Neural cell (in vitro differentiated cells): ENCODE data around the gene BTBD7. TPM values are rescaled to one million over a fixed set of nuclear protein-coding genes. Genes with fewer than 3 reads are reported as not detected.

Experiments
- H2AFZ ChIP-seq: fragments of 200-600, 300-800 bp; sonication (generic), shearing (Covaris generic); 2 replicates; pipeline ENCODE4 v1.6.0; 2014; ENCODE audit warnings: low read depth, mild to moderate bottlenecking, antibody characterized with exemption, low read length, moderate library complexity
- H3F3A ChIP-seq: fragments of 200-600 bp; shearing (Covaris generic); 2 replicates; pipeline ENCODE4 v1.6.1; 2016; ENCODE audit warnings: mild to moderate bottlenecking, moderate library complexity, mixed read lengths, antibody characterized with exemption, low read length; ENCODE audit not compliant: insufficient read depth, poor library complexity, severe bottlenecking
- H3K27ac ChIP-seq: fragments of 200-600, 300-800 bp; sonication (generic), shearing (Covaris generic); 2 replicates; pipeline ENCODE4 v1.5.1; 2014; ENCODE audit warnings: mild to moderate bottlenecking, low read length, moderate library complexity
- H3K27me3 ChIP-seq: fragments of 300-800, 200-600 bp; sonication (generic), shearing (Covaris generic); 2 replicates; pipeline ENCODE4 v1.6.0; 2014; ENCODE audit warnings: mild to moderate bottlenecking, low read depth, low read length, moderate library complexity; ENCODE audit not compliant: insufficient read depth
- H3K36me3 ChIP-seq: fragments of 300-800, 200-600 bp; sonication (generic), shearing (Covaris generic); 2 replicates; pipeline ENCODE4 v1.5.1; 2014; ENCODE audit warnings: mild to moderate bottlenecking, antibody characterized with exemption, low read length, moderate library complexity; ENCODE audit not compliant: insufficient read depth
- H3K4me2 ChIP-seq: fragments of 300-800, 200-600 bp; sonication (generic), shearing (Covaris generic); 2 replicates; pipeline ENCODE4 v1.6.0; 2014; ENCODE audit warnings: mild to moderate bottlenecking, low read length
- H3K4me3 ChIP-seq: fragments of 300-800, 200-600 bp; sonication (generic), shearing (Covaris generic); 2 replicates; pipeline ENCODE4 v1.5.1; 2014; ENCODE audit warnings: mild to moderate bottlenecking, low read length, moderate library complexity
- H3K79me2 ChIP-seq: fragments of 200-600 bp; shearing (Covaris generic); replicated peaks from 2 replicates; pipeline ENCODE4 v1.6.0; 2014; ENCODE audit warnings: mild to moderate bottlenecking, low read length, moderate library complexity; ENCODE audit not compliant: insufficient read depth
- H3K9ac ChIP-seq: fragments of 300-800, 200-600 bp; sonication (generic), shearing (Covaris generic); 2 replicates; pipeline ENCODE4 v1.6.1; 2016; ENCODE audit warnings: mild to moderate bottlenecking, low read length, mixed read lengths
- H3K9me2 ChIP-seq: fragments of 200-600 bp; shearing (Covaris generic); 2 replicates; pipeline ENCODE4 v1.6.1; 2016; ENCODE audit warnings: mild to moderate bottlenecking, low read length, mixed read lengths; ENCODE audit not compliant: insufficient read depth
- H3K9me3 ChIP-seq: fragments of 200-600, 300-800 bp; sonication (generic), shearing (Covaris generic); 2 replicates; pipeline ENCODE4 v1.6.1; 2016; ENCODE audit warnings: mild to moderate bottlenecking, mixed run types, low read length, moderate library complexity, mixed read lengths
- H4K20me1 ChIP-seq: fragments of 200-600 bp; shearing (Covaris generic); 2 replicates; pipeline ENCODE4 v1.6.1; 2016; ENCODE audit warnings: mild to moderate bottlenecking, mixed run types; ENCODE audit not compliant: insufficient read depth
- EP300 ChIP-seq: fragments of 450-650 bp; conservative IDR thresholded peaks from 2 replicates; pipeline ENCODE4 v1.6.1; 2014; ENCODE audit warnings: antibody characterized with exemption, mild to moderate bottlenecking, moderate library complexity; ENCODE audit not compliant: poor library complexity, severe bottlenecking
- EZH2 ChIP-seq: fragments of 200-600, 300-800 bp; shearing (Covaris generic), sonication (generic); IDR thresholded peaks from 2 replicates; pipeline ENCODE4 v1.6.1; 2014; ENCODE audit warnings: antibody characterized with exemption, low read length, borderline replicate concordance, mild to moderate bottlenecking; ENCODE audit not compliant: insufficient read depth, poor library complexity, severe bottlenecking
- MXI1 ChIP-seq: fragments of 450-650 bp; conservative IDR thresholded peaks from 2 replicates; pipeline ENCODE4 v1.6.1; 2014; ENCODE audit warnings: antibody characterized with exemption, mild to moderate bottlenecking; ENCODE audit not compliant: poor library complexity, severe bottlenecking
- POLR2AphosphoS5 ChIP-seq: IDR thresholded peaks from 2 replicates; pipeline ENCODE4 v1.6.1; 2012
- RAD21 ChIP-seq: fragments of 450-650 bp; conservative IDR thresholded peaks from 2 replicates; pipeline ENCODE4 v1.6.1; 2014; ENCODE audit warnings: antibody characterized with exemption, mild to moderate bottlenecking, moderate library complexity
- SMC3 ChIP-seq: fragments of 450-650 bp; conservative IDR thresholded peaks from 2 replicates; pipeline ENCODE4 v1.6.1; 2014; ENCODE audit warnings: antibody characterized with exemption, mild to moderate bottlenecking, moderate library complexity; ENCODE audit not compliant: poor library complexity
- TAF1 ChIP-seq: IDR thresholded peaks from 2 replicates; pipeline ENCODE4 v1.6.1; 2012; ENCODE audit warnings: low read depth
- polyA plus RNA-seq: library from polyadenylated mRNA; depleted of rRNA; stranded (reverse); fragments of >200 nt; gene quantifications from 2 replicates; pipeline ENCODE4 v1.2.3, GENCODE V29; 2014
- TF ChIP-seq, protein P1 (sequence below): IDR thresholded peaks from 2 replicates; pipeline ENCODE4 v1.6.1; 2012; ENCODE audit warnings: borderline replicate concordance
- TF ChIP-seq, protein P2 (sequence below): fragments of 450-650 bp; IDR thresholded peaks from 2 replicates; pipeline ENCODE4 v1.5.1; 2014; ENCODE audit warnings: antibody characterized with exemption, mild to moderate bottlenecking, moderate library complexity; ENCODE audit not compliant: poor library complexity, severe bottlenecking

BTBD7 gene
- polyA plus RNA-seq, 1 donor from 2014 or later, result 11.5 TPM

DNA sequence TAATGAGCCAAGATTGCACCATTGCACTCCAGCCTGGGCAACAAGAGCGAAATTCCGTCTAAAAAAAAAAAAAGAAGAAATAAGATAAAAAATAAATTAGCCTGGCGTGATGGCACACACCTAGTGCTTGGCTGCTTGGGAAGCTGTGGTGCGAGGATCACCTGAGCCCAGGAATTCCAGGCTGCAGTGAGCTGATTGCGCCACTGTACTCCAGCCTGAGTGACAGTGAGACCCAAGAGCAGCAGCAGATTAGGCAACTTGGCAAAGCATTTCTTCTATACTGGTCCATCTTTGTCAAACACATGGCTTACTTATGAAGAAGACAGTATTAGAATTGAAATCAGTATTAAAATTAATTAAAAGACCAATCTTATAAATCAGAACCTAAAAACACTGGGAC, 132.3 kb downstream of the BTBD7 start:
- H2AFZ ChIP-seq, result no peak overlapping the region
- H3K27me3 ChIP-seq, result no peaks in the 10 kb centered on the region
- TF ChIP-seq RAD21 (no peak), EZH2 (no peak), TAF1 (no peak), MXI1 (no peak), EP300 (no peak), POLR2AphosphoS5 (no peak), SMC3 (no peak)
- TF ChIP-seq, protein P1, sequence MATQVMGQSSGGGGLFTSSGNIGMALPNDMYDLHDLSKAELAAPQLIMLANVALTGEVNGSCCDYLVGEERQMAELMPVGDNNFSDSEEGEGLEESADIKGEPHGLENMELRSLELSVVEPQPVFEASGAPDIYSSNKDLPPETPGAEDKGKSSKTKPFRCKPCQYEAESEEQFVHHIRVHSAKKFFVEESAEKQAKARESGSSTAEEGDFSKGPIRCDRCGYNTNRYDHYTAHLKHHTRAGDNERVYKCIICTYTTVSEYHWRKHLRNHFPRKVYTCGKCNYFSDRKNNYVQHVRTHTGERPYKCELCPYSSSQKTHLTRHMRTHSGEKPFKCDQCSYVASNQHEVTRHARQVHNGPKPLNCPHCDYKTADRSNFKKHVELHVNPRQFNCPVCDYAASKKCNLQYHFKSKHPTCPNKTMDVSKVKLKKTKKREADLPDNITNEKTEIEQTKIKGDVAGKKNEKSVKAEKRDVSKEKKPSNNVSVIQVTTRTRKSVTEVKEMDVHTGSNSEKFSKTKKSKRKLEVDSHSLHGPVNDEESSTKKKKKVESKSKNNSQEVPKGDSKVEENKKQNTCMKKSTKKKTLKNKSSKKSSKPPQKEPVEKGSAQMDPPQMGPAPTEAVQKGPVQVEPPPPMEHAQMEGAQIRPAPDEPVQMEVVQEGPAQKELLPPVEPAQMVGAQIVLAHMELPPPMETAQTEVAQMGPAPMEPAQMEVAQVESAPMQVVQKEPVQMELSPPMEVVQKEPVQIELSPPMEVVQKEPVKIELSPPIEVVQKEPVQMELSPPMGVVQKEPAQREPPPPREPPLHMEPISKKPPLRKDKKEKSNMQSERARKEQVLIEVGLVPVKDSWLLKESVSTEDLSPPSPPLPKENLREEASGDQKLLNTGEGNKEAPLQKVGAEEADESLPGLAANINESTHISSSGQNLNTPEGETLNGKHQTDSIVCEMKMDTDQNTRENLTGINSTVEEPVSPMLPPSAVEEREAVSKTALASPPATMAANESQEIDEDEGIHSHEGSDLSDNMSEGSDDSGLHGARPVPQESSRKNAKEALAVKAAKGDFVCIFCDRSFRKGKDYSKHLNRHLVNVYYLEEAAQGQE, result no peak
- TF ChIP-seq, protein P2, sequence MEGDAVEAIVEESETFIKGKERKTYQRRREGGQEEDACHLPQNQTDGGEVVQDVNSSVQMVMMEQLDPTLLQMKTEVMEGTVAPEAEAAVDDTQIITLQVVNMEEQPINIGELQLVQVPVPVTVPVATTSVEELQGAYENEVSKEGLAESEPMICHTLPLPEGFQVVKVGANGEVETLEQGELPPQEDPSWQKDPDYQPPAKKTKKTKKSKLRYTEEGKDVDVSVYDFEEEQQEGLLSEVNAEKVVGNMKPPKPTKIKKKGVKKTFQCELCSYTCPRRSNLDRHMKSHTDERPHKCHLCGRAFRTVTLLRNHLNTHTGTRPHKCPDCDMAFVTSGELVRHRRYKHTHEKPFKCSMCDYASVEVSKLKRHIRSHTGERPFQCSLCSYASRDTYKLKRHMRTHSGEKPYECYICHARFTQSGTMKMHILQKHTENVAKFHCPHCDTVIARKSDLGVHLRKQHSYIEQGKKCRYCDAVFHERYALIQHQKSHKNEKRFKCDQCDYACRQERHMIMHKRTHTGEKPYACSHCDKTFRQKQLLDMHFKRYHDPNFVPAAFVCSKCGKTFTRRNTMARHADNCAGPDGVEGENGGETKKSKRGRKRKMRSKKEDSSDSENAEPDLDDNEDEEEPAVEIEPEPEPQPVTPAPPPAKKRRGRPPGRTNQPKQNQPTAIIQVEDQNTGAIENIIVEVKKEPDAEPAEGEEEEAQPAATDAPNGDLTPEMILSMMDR, result no peak

DNA sequence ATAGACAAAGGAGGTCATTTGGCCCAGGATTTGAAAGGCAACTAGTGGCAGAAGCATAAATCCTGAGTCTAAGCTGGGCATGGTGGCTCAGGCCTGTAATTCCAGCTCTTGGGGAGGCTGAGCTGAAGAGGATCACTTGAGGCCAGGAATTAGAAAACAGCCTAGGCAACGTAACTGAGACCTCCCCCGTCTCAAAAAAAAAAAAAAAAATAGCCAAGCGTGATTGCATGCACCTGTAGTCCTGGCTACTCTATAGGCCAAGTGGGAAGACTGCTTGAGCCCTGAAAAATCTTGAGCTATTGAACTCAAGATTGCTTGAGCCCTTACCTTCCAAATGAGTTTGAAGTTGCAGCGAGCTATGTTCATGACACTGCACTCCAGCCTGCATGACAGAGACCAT, 133.8 kb downstream of the BTBD7 start:
- no peaks in the 10 kb centered on the region for H3K9me3 ChIP-seq
- no peaks in the 10 kb centered on the region for H3K79me2 ChIP-seq
- H2AFZ ChIP-seq, result no peak overlapping the region
- H3K4me2 ChIP-seq, result no peak overlapping the region
- no peaks in the 10 kb centered on the region for H4K20me1 ChIP-seq
- no peaks in the 10 kb centered on the region for H3K36me3 ChIP-seq
- no peaks in the 10 kb centered on the region for H3F3A ChIP-seq
- H3K9ac ChIP-seq, result no peak overlapping the region
- H3K4me3 ChIP-seq, result no peak overlapping the region
- H3K27me3 ChIP-seq, result no peaks in the 10 kb centered on the region
- H3K27ac ChIP-seq, result no peak overlapping the region
- no peaks in the 10 kb centered on the region for H3K9me2 ChIP-seq
- TF ChIP-seq EZH2 (no peak), RAD21 (no peak), TAF1 (no peak), POLR2AphosphoS5 (no peak), MXI1 (no peak), EP300 (no peak), SMC3 (no peak)
- TF ChIP-seq, protein P1, result no peak
- TF ChIP-seq, protein P2, result no peak

More for the DNA sequence above, 132.3 kb downstream of the BTBD7 start:
- no peak overlapping the region for H3K4me2 ChIP-seq
- no peak overlapping the region for H3K27ac ChIP-seq
- H3K4me3 ChIP-seq, result no peak overlapping the region
- H3K9me3 ChIP-seq, result no peaks in the 10 kb centered on the region
- no peaks in the 10 kb centered on the region for H3K36me3 ChIP-seq
- H3K9ac ChIP-seq, result no peak overlapping the region
- no peaks in the 10 kb centered on the region for H3K9me2 ChIP-seq
- no peaks in the 10 kb centered on the region for H4K20me1 ChIP-seq
- no peaks in the 10 kb centered on the region for H3K79me2 ChIP-seq
- H3F3A ChIP-seq, result no peaks in the 10 kb centered on the region
